IMR-90 (cell line): ENCODE measurements around the gene OR51G1.

Experiments
- SMC3 ChIP-seq: fragments of 150-350 bp; IDR thresholded peaks from 2 replicates; pipeline ENCODE4 v1.6.1; 2016; ENCODE audit warnings: low read depth, mild to moderate bottlenecking, antibody characterized with exemption, low read length, moderate library complexity
- TF ChIP-seq, protein P1 (sequence below): conservative IDR thresholded peaks from 2 replicates; pipeline ENCODE4 v1.5.1; 2012; ENCODE audit warnings: mild to moderate bottlenecking, low read depth, low read length, improper control_type of control experiment

- TF ChIP-seq, protein P1, sequence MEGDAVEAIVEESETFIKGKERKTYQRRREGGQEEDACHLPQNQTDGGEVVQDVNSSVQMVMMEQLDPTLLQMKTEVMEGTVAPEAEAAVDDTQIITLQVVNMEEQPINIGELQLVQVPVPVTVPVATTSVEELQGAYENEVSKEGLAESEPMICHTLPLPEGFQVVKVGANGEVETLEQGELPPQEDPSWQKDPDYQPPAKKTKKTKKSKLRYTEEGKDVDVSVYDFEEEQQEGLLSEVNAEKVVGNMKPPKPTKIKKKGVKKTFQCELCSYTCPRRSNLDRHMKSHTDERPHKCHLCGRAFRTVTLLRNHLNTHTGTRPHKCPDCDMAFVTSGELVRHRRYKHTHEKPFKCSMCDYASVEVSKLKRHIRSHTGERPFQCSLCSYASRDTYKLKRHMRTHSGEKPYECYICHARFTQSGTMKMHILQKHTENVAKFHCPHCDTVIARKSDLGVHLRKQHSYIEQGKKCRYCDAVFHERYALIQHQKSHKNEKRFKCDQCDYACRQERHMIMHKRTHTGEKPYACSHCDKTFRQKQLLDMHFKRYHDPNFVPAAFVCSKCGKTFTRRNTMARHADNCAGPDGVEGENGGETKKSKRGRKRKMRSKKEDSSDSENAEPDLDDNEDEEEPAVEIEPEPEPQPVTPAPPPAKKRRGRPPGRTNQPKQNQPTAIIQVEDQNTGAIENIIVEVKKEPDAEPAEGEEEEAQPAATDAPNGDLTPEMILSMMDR: no peak
- no peak for TF ChIP-seq SMC3
These were observed 43.0 kb downstream of the OR51G1 start for GRCh38 chr11:4881188-4881587.
